Left cardiac atrium (tissue), 2 donors: ENCODE results near the gene FAM240B. TPM values are rescaled to one million over a fixed set of nuclear protein-coding genes. Genes with fewer than 3 reads are reported as not detected.

Experiments
- total RNA-seq, 2 donors: library from RNA; stranded (reverse); fragmentation: NEBNext Ultra II Directional; extraction: Animal tissue kit (Norgen Biotek cat#: 25700); gene quantifications; one replicate each; pipeline ENCODE4 v1.2.1, GENCODE V29; 2021
- donor health status: DM: no; HTN: yes; CAD: no; lungs with severe emphysema.
- donor health status: DM: yes; HTN: yes; CAD: no.

FAM240B gene
- total RNA-seq, 2 donors from 2014 or later = not detected

Other genes starting within 250 kb of the FAM240B start
- 1 to 10 TPM; 5.0 to 5.1 TPM for gene ANKRD18A, start 99.5 kb downstream of the FAM240B start, total RNA-seq